ENCODE measurements around the gene EIF5A. TPM values are rescaled to one million over a fixed set of nuclear protein-coding genes. Genes with fewer than 3 reads are reported as not detected.

Gene EIF5A
- total RNA-seq, 1 donor from 2014 or later, result 697 TPM

DNA sequence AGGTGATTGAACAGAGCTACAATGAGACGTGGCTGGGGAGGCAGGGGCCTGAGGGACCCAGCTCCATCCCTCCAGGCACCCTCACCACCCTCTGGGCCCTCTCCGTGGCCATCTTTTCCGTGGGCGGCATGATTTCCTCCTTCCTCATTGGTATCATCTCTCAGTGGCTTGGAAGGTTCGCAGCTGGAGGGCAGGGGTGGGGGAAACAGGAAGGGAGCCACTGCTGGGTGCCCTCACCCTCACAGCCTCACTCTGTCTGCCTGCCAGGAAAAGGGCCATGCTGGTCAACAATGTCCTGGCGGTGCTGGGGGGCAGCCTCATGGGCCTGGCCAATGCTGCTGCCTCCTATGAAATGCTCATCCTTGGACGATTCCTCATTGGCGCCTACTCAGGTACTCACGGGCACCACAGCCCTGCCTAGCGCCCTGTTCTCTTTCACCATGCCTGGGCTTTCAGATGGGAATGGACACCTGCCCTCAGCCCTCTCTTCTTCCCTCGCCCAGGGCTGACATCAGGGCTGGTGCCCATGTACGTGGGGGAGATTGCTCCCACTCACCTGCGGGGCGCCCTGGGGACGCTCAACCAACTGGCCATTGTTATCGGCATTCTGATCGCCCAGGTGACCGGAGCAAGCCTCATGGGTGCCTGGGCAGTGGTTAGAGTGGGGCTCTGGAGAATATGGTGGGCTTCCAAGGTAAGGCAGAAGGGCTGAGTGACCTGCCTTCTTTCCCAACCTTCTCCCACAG lies 23.8 kb upstream of the EIF5A start:
- intact Hi-C loops (cut with micrococcal nuclease), result loop anchor here (5.0 kb wide), 1 partner anchor 236 kb away; no protein-coding TSS in a partner anchor

DNA sequence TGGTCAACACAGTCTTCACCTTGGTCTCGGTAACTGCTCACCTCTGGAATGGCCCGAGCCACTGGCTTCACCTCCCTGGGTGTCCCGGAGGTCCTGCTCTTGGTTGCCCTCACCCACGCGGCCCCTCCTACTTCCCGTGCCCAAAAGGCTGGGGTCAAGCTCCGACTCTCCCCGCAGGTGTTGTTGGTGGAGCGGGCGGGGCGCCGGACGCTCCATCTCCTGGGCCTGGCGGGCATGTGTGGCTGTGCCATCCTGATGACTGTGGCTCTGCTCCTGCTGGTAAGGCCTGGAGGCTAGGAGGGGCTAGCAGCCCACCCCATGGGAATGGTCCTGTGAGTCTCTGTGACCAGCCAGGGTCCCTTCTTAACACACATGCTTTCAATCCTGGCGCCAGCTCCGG lies 22.5 kb upstream of the EIF5A start:
- intact Hi-C loops (cut with micrococcal nuclease), result loop anchor here (5.0 kb wide), 1 partner anchor 238 kb away; no protein-coding TSS in a partner anchor

DNA sequence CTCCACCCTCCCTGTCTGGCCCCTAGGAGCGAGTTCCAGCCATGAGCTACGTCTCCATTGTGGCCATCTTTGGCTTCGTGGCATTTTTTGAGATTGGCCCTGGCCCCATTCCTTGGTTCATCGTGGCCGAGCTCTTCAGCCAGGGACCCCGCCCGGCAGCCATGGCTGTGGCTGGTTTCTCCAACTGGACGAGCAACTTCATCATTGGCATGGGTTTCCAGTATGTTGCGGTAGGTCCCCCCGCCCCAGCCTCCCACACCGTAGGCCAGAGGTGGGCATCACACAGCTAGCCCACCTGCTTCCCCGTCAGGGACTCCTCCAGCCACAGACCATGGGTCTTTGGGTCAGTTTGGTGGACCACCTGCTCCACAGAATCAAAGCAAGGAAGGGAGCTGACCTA lies 21.7 kb upstream of the EIF5A start:
- intact Hi-C loops (cut with micrococcal nuclease), result no loop called here

DNA sequence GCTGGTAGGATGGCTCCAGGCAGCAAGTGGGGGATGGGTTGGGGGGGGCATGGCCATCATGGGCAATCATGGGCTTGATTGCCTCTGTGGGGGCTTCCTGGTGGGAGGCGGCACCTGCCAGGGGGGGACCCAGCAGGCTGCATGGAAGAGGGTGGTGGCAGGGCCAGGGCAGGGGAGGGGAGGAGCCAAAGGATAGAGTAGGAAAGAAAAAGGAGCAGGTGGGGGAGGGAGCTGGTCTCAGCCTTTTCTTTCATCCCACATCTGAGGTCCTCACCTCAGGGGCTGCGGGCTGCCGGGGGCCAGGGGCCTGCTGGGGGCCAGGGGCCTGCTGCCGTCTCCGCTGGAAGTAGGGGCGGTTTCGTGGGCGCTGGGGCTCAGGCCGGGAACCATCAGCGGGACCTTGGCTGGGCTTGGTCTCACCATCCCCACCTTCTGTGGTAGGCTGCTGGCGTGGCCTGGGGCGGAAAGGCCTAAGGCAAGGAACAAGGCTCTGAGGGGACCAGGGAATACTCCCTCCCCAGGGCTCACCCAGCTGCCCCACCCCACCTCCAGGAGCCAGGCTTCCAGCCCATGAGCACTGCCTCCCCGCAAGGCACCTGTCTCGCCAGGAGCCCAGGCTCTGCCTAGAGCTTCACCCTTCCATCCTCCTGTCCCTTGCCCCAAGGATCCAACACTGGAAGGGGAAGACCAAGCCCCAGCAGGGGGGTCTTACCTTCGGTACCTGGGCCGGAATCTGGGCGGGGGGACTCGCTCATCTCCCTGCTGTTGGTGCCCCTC lies 18.0 kb upstream of the EIF5A start:
- intact Hi-C loops (cut with micrococcal nuclease), result loop anchor here (10.0 kb wide), 1 partner anchor 155 kb away; no protein-coding TSS in a partner anchor

DNA sequence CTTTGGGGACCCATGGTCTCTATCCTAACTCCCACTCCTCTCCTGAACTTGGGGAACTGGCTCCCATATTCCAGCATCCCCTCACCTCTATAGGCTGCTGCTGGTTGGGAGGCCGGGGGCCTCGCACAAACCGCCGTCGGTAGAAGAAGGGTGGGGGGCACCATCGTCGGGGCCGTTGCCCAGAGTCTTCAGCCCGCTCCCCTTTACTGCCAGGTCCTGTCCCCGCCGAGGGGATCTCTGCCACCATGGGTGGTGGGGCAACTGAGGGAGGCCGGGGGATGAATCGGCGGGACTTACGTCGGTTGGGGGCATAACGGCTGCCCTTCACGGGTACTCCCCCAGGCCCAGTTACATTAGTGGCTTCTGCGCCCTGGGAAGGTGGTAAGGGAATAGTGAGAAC lies 17.3 kb upstream of the EIF5A start:
- intact Hi-C loops (cut with micrococcal nuclease), result loop anchor here (10.0 kb wide), 1 partner anchor 155 kb away; no protein-coding TSS in a partner anchor

DNA sequence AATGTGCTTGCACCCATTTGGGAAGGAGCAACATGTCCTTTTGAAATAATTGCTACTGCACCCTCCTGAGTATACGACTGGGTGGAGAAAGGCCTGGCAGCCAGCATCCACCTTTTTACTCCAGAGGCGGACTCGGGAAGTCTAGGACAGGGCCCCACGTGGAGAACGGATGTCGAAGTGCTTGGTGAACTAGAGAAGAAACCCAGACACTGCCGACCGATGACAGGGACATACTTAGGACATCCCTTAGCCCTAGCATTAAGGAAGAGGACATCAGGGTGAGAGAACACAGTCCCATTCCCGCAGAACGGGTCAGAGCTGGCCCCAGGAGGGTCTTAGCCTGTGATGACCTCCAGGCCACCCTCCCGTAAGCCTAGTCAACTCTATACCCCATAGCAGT lies 16.7 kb upstream of the EIF5A start:
- intact Hi-C loops (cut with micrococcal nuclease), result loop anchor here (10.0 kb wide), 1 partner anchor 156 kb away; no protein-coding TSS in a partner anchor

DNA sequence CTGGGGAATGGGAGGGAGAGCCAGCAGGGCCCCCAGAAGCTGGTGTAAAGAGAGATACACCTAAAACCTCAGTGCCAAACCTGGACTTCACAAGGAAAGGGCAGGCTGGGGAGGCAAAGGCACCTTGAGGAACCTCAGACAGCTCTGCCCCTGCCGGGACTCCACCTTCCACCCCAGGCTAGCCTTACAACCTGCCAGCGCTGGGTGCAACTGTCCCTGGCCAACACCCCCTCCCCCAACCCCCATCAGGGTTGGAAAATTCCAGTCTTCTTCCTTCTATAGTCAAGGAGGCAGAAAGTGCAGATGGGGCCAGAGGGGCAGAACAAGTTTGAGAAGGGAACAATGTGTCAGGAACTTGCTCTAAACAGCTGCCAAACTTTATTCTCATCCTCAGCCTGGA lies 15.2 kb upstream of the EIF5A start:
- intact Hi-C loops (cut with micrococcal nuclease), result loop anchor here (10.0 kb wide), 1 partner anchor 157 kb away; no protein-coding TSS in a partner anchor

DNA sequence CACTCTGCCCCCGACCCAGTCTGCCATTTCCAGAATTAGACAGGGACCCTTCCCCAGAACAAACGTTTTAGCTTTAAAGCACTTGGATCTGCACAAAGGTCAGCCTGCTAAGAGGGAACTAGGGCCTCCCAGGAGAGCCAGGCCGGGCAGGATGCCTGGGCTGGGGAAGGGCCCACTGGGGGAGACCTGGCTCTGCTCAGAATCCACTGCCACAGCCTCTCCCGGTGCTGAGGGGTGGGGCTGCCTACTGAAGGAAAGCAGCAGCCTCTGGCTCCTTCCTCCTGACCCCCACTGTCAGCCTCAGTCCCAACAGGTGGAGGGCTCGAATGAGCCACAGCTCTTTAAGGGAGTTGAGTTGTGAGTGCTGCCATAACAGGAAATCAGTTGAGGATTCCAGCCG lies 14.7 kb upstream of the EIF5A start:
- intact Hi-C loops (cut with micrococcal nuclease), result loop anchor here (10.0 kb wide), 1 partner anchor 158 kb away; no protein-coding TSS in a partner anchor

DNA sequence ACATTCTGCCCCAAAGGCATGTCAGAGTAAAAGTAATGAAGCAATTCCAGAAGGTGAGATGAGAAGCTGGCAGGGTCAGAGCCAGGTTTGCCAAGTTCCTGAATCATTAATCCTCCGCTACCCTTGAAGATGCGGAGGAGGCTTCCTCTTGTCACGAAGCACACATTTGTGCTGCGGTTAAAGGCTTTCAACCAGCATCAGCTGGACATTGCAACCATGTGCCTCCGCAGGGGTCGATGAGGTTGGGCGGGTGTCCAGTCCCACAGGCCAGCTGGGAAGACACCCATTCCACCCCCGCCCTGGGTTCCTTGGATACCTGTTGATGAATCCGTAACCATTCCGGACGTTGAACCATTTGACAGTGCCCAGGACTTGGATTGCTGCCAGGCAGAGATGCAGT lies 14.3 kb upstream of the EIF5A start:
- intact Hi-C loops (cut with micrococcal nuclease), result loop anchor here (10.0 kb wide), 1 partner anchor 158 kb away; no protein-coding TSS in a partner anchor

DNA sequence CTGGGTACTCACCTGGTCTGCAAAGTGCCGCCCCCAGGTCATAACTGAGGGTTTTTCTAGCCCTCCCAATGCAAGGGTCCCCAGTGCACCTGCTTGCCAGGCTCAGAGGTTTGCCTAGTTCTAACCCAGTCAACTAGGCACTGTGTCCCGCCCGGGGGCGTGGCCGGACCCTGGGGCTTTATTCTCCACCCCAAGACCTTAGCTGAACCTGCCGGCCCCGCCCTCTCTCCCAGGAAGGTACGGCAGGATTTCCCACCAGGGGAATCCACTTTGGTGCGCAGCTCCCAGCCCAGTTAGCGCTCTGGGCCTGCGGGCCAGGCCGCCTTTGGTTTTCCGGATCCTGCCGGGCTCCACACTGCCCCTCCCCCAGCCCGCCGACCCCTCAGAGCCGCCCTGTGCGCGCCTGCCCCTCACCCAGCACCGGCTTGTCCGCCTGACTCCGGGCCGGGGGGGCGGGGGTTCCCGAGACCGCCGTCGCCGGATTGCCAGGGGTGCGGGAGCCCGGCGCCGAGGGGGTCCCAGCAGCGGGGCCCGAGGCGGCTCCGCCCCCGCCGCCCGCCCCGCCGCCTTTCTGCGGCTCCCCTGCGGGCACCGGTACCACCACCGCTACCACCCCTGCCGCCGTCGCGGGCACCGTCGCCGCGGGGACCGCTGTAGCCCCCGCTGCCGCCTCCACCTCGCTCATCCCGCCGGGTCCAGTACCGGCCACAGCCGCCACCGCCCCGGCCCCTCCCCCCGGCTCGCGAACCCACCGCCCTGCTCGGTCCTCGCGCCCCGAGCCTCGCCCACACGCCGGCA lies 13.4 kb upstream of the EIF5A start:
- intact Hi-C loops (cut with micrococcal nuclease), result loop anchor here (1.0 to 10.0 kb wide), 3 partner anchors 13 to 159 kb away; partner anchors contain the start of genes ACAP1 and EIF5A

DNA sequence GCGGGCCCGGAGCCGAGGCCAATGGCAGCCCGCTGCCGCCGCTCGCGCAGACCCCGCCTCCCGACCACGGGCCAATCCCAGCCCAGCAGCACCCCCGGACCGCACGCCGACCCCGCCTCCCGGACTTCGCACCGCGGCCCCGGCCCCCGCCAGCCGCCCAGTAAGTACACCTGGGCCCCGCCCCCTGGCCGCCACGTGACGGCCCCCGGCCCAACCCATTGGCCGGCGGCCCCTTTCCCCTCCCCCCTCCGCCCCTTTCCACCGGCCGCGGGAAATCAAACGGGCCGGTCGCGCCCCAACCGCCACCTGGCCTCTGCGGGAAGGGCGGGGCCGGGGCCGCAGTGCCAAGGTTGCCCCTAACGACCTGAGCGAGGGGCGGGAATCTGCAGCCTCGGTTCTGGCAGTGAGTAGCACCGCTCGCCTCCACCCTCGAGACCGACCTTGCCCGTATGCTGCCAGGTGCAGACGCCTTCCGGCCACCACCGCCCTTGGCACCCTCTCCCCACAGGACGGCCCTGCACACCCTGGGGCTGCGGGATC lies 12.7 kb upstream of the EIF5A start, which contains the start of gene YBX2:
Gene YBX2 (minus strand): TSS at position 26 of the 540 bp plus-strand sequence. CDS start 139 bp downstream, outside the sequence.
- intact Hi-C loops (cut with micrococcal nuclease), result loop anchor here (1.0 to 10.0 kb wide), 3 partner anchors 13 to 160 kb away; partner anchors contain the start of genes ACAP1 and EIF5A

DNA sequence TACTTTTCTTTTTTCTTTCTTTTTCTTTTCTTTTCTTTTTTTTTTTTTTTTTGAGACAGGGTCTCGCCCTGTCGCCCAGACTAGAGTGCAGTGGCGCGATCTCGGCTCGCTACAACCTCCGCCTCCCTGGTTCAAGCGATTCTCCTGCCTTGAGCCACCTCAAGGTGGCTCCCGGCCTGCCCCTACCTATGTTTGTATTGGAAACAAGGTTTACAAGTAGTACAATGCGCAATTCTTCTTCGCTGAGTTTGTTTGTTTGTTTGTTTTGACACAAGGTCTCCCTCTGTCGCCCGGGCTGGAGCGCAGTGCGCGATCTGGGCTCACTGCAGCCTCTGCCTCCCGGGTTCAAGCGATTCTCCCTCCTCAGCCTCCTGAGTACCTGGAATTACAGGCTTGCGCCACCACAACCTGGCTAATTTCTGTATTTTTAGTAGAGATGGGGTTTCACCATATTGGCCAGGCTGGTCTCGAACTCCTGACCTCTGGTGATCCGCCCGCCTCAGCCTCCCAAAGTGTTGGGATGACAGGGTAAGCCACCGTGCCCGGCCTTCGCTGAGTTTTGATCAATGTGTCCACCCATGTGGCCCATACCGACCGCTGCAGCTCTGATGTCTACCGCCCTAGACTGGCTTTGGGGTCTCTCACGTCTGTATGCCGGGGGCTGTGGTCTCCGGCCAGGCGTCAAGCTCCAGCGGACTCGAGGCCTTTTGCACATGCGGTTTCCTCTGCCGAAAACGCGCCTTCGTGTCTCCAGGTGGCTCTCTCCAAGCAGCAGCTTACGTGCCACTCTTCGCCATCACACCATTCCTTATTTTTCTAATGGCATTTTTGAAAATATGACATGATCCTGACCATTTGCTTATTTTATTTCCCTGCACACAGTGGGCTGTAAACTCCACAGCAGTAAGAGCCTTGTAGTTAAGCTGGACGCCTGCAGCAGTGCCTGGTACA lies 11.9 kb upstream of the EIF5A start:
- intact Hi-C loops (cut with micrococcal nuclease), result loop anchor here (1.0 to 10.0 kb wide), 5 partner anchors 15 to 250 kb away; partner anchors contain the start of gene ELP5

DNA sequence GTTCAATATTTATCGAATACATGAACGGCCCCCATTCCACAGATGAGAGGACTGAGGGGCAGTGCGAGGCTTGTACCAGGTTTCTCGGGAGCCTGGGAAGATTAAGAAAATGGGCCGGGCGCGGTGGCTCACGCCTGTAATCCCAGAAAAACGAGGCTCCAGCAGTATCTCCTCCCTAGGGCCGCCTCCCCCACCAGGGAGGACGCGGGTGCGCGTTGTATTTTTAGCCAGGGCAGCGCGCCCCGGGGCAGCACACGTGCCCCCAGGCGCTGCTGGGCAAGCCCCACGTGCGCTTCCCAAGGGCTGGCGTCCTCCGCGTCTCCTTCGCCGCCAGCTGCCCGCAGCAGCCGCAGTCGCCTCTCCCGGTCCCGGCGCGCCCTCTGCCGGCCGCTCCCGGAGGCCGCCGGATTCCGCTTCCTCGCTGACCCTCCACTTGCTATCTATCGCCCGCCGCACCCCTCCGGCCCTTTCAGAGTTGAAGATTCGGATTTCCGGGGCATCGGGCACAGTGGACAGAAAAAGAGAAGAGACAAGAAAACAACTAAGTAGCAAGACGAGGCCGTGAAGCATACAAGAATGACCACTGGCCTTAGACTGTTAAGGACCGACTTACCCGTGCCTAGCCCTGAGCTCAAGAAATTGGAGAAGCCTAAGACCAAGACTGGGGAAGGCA lies 11.1 kb upstream of the EIF5A start:
- intact Hi-C loops (cut with micrococcal nuclease), result loop anchor here (1.0 to 10.0 kb wide), 5 partner anchors 16 to 251 kb away; partner anchors contain the start of gene ELP5

DNA sequence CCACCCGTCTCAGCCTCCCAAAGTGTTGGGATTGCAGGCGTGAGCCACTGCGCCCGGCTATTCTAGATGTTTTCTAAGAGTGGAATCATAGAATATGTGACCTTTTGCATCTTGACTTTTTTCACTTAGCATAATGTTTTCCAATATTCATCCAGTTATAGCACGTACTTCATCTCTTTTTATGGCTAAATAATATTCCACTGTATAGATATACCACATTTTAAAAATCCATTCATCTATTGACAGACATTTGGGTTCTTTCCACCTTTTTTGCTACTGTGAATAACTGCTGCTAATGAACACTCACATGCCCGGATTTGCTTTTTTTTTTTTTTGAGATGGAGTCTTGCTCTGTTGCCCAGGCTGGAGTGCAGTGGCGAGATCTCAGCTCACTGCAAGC lies 3.2 kb upstream of the EIF5A start:
- intact Hi-C loops (cut with micrococcal nuclease), result loop anchor here (10.0 kb wide), 1 partner anchor 659 kb away; the partner anchor contains the start of genes KIAA0753 and TXNDC17

DNA sequence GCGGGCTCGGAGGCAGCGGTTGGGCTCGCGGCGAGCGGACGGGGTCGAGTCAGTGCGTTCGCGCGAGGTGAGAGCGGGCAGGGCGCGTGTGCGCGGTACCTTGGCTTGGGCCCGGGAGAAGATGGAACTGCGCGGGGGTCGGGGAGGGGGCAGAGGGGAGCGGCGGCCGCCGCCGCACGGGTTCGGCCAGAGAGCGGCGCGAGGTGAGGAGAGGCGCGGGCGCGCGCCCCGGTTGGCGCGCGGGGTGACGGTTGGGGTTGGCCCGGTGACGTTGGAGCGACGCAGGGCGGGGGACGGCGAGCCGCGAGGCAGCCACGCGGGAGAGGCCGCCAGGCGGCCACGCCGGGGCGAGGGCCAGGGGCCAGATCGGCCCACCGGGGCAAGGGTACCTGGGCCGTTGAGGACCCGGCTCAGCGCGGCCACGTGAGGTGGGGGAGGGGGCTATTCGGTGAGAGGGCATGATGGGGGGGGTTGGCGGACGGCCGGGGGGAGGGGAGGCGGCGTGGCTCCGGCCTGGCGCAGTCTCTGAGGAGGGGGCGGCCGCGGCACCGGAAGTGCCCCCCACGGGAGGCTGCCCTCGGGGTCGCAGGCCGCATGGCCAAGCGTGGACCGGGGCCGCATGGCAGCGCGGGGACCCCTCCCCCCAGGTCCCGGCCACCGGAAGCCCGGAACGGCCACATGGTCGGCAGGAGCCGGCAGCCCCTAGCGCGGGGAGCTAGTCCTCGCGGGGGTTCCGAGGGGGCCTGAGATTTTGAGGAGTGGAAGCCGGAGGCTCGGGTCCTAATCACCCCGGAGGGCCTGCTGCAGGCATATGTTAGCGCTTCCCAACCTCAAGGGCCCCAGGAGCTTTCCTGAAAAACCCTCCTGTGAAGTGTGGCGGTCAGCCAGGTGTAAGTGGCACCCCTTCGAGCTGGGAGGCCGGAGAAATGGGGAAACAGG lies 527 bp downstream of the EIF5A start:
- intact Hi-C loops (cut with micrococcal nuclease), result loop anchor here (1.0 to 10.0 kb wide), 22 partner anchors 7 to 1821 kb away; partner anchors contain the start of genes ATP1B2, DERL2, DVL2 and ELP5

DNA sequence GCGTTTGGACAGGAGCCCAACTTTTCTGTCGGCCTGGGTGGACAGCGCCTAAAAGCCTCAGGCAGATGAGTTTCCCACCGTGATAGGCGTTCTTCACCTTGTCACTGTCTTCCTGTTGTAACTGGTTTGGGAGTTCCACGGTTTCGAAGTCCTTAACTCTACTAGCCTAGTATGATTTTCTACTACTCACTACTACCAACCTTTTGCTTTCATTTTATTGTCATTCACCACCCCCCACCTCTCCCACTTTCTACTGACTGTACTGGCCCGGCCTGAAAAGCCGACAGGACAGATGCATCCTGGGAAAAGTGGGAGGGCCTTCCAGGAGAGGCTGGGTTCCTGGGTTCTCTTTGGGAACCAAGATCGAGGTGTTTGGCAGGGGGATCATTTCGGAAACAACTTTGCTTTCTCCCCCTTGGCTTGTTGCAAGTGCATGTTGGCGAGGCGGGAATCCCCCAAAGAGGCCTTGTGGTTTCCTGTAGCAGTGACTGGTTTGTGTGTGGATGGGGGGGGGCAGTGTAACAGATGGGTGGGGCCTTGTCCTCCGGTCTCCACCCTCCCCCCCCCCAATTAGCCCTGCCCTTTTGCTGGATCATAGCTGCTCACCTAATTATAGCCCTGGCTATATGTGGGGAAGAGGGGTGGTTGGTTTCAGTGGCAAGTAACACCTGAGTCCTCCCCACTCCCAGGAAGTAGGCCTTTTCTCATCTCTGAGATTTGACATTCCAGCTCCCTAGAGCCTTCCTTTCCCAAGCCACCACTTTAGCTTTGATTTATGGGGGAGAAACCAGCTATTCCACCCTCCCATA lies 1.4 kb downstream of the EIF5A start:
- intact Hi-C loops (cut with micrococcal nuclease), result loop anchor here (1.0 to 10.0 kb wide), 4 partner anchors 27 to 1822 kb away; partner anchors contain the start of genes ACAP1, DERL2, KIAA0753 and MIS12
